Hematopoietic multipotent progenitor cell treated with erythropoietin and hydrocortisone succinate and interleukin-3 and kit ligand, for 6 days (in vitro differentiated cells): ENCODE data around the gene FTO.

Source experiments
- DNase-seq: peaks from one replicate; pipeline ENCODE4 v3.0.0-alpha.2; 2015

The FTO gene

DNA sequence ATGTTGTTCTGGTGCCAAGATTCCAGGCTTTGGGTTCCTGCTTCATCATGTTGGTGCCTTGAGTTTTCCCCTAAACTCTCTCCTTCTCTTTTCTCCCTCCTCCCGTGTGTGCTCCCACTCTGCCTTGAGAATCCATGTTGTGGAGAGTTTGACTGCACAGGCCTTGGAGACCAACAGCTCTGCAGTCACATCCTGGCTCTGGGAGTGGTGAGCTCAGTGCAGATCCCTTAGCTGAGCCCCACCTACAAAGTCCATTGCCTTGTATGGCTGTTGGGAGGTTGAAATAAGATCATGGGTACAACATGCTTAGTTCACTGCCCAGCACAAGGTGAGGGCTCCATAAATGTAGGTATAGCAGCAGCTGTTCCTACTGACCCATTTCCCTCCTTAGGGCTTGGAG lies 496.8 kb downstream of the FTO start:
- no peak for DNase-seq

DNA sequence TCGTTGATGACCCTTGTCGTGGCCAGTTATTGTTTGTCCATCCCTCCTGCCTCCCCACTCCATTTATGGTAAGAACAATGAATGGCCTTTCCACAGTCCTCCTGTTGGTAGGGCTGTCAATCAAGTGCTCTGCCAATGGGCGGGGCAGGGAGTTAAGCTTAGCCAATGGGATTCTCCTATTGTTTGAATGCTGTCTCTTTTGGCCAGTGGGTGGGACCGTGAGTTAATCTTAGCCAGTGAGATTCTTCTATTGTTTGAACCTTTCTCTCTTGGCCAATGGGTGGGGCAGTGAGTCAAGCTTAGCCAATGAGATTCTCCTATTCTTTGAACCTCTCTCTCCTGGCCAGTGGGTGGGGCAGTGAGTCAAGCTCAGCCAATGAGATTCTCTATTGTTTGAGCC lies 497.2 kb downstream of the FTO start:
- DNase-seq, result no peak
